K562 (cell line): ENCODE data around the gene TMEM150A. TPM values are rescaled to one million over a fixed set of nuclear protein-coding genes. Genes with fewer than 3 reads are reported as not detected.

ENCODE experiments used
- BCLAF1 ChIP-seq, 2 experiments: fragments of 450-650 bp in 1 of 2; IDR thresholded peaks; 2 replicates each; pipeline ENCODE4 v1.6.1; 2011 to 2017; ENCODE audit warnings: low read depth in 2 of 2, antibody characterized with exemption in 1 of 2, borderline replicate concordance in 1 of 2, low read length in 1 of 2, mild to moderate bottlenecking in 1 of 2, mixed read lengths in 1 of 2; ENCODE audit not compliant: control insufficient read depth in 1 of 2
- CBX1 ChIP-seq: sonication (generic); IDR thresholded peaks from 2 replicates; pipeline ENCODE4 v1.6.1; 2016; ENCODE audit warnings: antibody characterized with exemption, low read depth, mild to moderate bottlenecking
- FUS ChIP-seq: fragments of 200-400 bp; formaldehyde crosslinking; optimal IDR thresholded peaks from 2 replicates; pipeline ENCODE3; 2017; ENCODE audit warnings: low read depth, low read length
- HDAC8 ChIP-seq: fragments of 450-650 bp; IDR thresholded peaks from 2 replicates; pipeline ENCODE4 v1.6.1; 2016; ENCODE audit warnings: mild to moderate bottlenecking, missing genetic modification characterization, moderate library complexity, missing compliant biosample characterization
- HNRNPL ChIP-seq: fragments of 200-400 bp; formaldehyde crosslinking; IDR thresholded peaks from 2 replicates; pipeline ENCODE4 v1.6.1; 2017; ENCODE audit warnings: low read depth, mild to moderate bottlenecking, low read length
- PHF21A ChIP-seq: fragments of 450-650 bp; IDR thresholded peaks from 2 replicates; pipeline ENCODE4 v1.6.1; 2017; ENCODE audit warnings: low read depth, borderline replicate concordance
- POLR2A ChIP-seq: fragments of 450-650 bp; conservative IDR thresholded peaks from 2 replicates; pipeline ENCODE4 v1.6.1; 2016
- POLR2G ChIP-seq: fragments of 200-400 bp; formaldehyde crosslinking; IDR thresholded peaks from 2 replicates; pipeline ENCODE4 v1.6.1; 2017; ENCODE audit warnings: low read depth, mild to moderate bottlenecking, antibody characterized with exemption, low read length, moderate library complexity
- RBBP5 ChIP-seq: fragments of 200-600 bp; sonication (generic); IDR thresholded peaks from 2 replicates; pipeline ENCODE4 v1.6.1; 2012; ENCODE audit warnings: borderline replicate concordance, mild to moderate bottlenecking, low read length, control low read depth, inconsistent platforms; ENCODE audit not compliant: insufficient read depth, poor library complexity, severe bottlenecking
- SMAD1 ChIP-seq: fragments of 150-350 bp; IDR thresholded peaks from 2 replicates; pipeline ENCODE4 v1.6.1; 2014; ENCODE audit warnings: low read length, low read depth; ENCODE audit not compliant: partially characterized antibody
- SMARCB1 ChIP-seq: IDR thresholded peaks from 2 replicates; pipeline ENCODE4 v1.6.1; 2011; ENCODE audit warnings: improper control_type of control experiment, low read depth; ENCODE audit not compliant: insufficient read length
- TEAD4 ChIP-seq, 2 experiments: sonication (generic) in 1 of 2; formaldehyde crosslinking in 1 of 2; IDR thresholded peaks; 2 replicates each; pipeline versions ENCODE4 v1.6.1 to v1.8.0; 2012 to 2022; ENCODE audit warnings: borderline replicate concordance in 1 of 2, inconsistent platforms in 1 of 2, low read length in 1 of 2, mild to moderate bottlenecking in 1 of 2, missing genetic modification reagents in 1 of 2
- ZNF197 ChIP-seq: fragments of 200-800 bp; sonication (Bioruptor generic); IDR thresholded peaks from 2 replicates; pipeline ENCODE4 v1.6.1; 2016; ENCODE audit warnings: low read depth, missing genetic modification characterization, missing compliant biosample characterization
- ZNF449 ChIP-seq: fragments of 250-450 bp; sonication (Bioruptor Pico); IDR thresholded peaks from 2 replicates; pipeline ENCODE4 v1.8.0; 2022; ENCODE audit warnings: moderate library complexity, mild to moderate bottlenecking, inconsistent platforms
- ZNF609 ChIP-seq: sonication (generic); formaldehyde crosslinking; IDR thresholded peaks from 2 replicates; pipeline ENCODE4 v1.8.1; 2023; ENCODE audit warnings: missing genetic modification reagents, mild to moderate bottlenecking, borderline replicate concordance
- ZNF79 ChIP-seq: fragments of 250-450 bp; sonication (Bioruptor Pico); IDR thresholded peaks from 2 replicates; pipeline ENCODE4 v1.4.0; 2020; ENCODE audit warnings: low read depth, mild to moderate bottlenecking, moderate library complexity
- polyA plus RNA-seq, 8 experiments: library from polyadenylated mRNA; depleted of rRNA in 4 of 8; stranded (reverse) in 5 of 8; unstranded in 3 of 8; fragments of >200 nt; fragmentation: Nextera tagmentation in 2 of 8; fragmentation: Illumina TruSeq in 1 of 8; extraction: Ambion mirVana in 2 of 8; extraction: Trizol in 1 of 8; gene quantifications; 2 replicates each; pipeline versions ENCODE4 v1.2.1 to v1.2.3, GENCODE V29; 2011 to 2014; ENCODE audit warnings: inconsistent platforms in 1 of 8, missing spikeins in 1 of 8
- total RNA-seq, 7 experiments: library from RNA; depleted of rRNA in 6 of 7; stranded (reverse); fragments of >200 nt in 6 of 7; fragmentation: Illumina TruSeq in 2 of 7; extraction: Trizol in 2 of 7; gene quantifications; 2 replicates each; pipeline versions ENCODE4 v1.2.1 to v1.2.3, GENCODE V29; 2011 to 2021; ENCODE audit warnings: low replicate concordance in 1 of 7

TMEM150A gene
- total and polyA plus RNA-seq, 9 of the 15 experiments (the other 6 are each of a cell fraction or from before 2014, with no cell fraction given) = 3.9 to 17.1 (median 8.4) TPM

GRCh38 chr2:85611705-85612587 is 9.4 kb upstream of the TMEM150A start, which contains the start of gene C2orf68 (continued):
- TF ChIP-seq ZNF609 (CRISPR knock-in tag) (no peak), ZNF79 (CRISPR knock-in tag) (no peak), SMAD1 (peak; percentile 81), CBX1 (peak; percentile 66; the same call in 1 of the 2 replicates), RBBP5 (peak; percentile 92), SMARCB1 (no peak), ZNF449 (no peak), PHF21A (no peak), HNRNPL (no peak), ZNF197 (CRISPR knock-in tag) (0 out of 2 replicates have a peak, but pooled peaks have one; percentile 48), POLR2A (peak; percentile 94), FUS (peak; percentile 24), TEAD4 (IDR thresholded peaks at IDR 0.05; ENCODE audit: low read length) (peak; percentile 27; the same call in 1 of the 2 replicates), TEAD4 (CRISPR knock-in tag; IDR thresholded peaks at IDR 0.05; ENCODE audit: borderline replicate concordance) (no peak), BCLAF1 (IDR thresholded peaks at IDR 0.05; ENCODE audit: borderline replicate concordance in 1 of 2, control insufficient read depth in 1 of 2, low read depth in 2 of 2, low read length in 1 of 2) (no peak), HDAC8 (no peak), POLR2G (peak; percentile 97)
